Lower leg skin (tissue), 4 donors: ENCODE results near the gene PLCD3. TPM values are rescaled to one million over a fixed set of nuclear protein-coding genes. Genes with fewer than 3 reads are reported as not detected.

ENCODE experiments used
- DNase-seq, 2 donors: peaks; one replicate each; pipeline ENCODE4 v3.0.0-alpha.2; 2019; ENCODE audit warnings: low spot score in 2 of 2
- H3K4me3 ChIP-seq: fragments of 200-600 bp; sonication (generic); 2 replicates; pipeline ENCODE4 v1.5.1; 2017; ENCODE audit warnings: mild to moderate bottlenecking, low read depth; ENCODE audit not compliant: poor library complexity, severe bottlenecking
- POLR2A ChIP-seq, 2 donors: fragments of 450-650 bp; IDR thresholded peaks; one replicate each; pipeline ENCODE4 v1.6.1; 2016 to 2017; ENCODE audit warnings: antibody characterized with exemption in 2 of 2, mild to moderate bottlenecking in 1 of 2, moderate library complexity in 1 of 2
- WGBS, 2 donors: methylation state at CpG; one replicate each; pipeline ENCODE4 v1.1.5; 2018; 5-methylcytosine and 5-hydroxymethylcytosine counted together
- intact Hi-C: fragments of 100-400 bp; cut with DNase I; formaldehyde crosslinking; loops from one replicate; pipeline ENCODE4 v1.15.0; 2023; ENCODE audit warnings: low total_unique reads
- total RNA-seq, 4 donors: library from RNA; depleted of rRNA; stranded (reverse); fragments of >200 nt; gene quantifications; one replicate each; pipeline ENCODE4 v1.1.0, GENCODE V29; 2016
- TF ChIP-seq, protein P1 (sequence below), 3 donors: fragments of 450-650 bp; IDR thresholded peaks; one replicate each; pipeline ENCODE4 v1.5.1; 2016; ENCODE audit warnings: antibody characterized with exemption in 3 of 3, mild to moderate bottlenecking in 3 of 3, moderate library complexity in 2 of 3

PLCD3 gene
- total RNA-seq, 4 donors from 2014 or later = 65.7 to 180 (median 105) TPM

DNA sequence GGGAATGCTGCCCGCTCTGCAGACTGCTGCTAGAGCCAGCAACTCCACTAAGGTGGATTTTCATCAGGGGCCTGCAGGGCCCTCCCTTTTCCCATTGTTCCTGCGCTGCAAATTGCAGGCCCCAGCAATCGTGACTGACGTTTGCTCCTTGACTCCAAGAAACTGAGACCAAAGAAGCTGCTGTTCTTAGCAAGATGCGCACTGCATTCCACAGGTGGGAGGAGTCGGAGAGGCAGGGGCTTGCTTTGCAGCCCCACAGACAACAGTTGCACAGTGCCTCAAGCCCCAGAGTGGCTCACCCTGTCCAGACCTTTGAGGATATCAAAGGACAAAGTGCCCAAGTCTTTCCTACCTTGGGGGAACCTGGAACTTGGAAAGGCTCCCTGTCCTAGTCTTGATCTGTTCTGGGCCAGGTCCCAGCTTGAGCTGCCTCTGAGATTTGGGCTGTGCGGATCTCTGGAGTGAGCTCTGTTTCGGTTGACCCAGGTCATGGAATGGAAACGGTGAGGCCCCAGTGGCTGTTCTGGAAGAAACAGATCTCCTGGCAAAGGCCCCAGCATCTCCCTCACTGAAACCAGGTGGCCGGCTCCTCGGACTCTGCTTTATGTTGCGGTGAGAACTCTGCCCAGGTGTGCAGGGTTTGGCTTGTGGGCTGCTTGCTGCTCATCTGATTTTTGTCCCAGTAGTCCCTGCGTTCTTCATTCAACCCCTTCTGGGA lies 24.9 kb downstream of the PLCD3 start:
- 73 to 79% methylated on average over 12 to 13 of the region's 13 CpGs for WGBS, 2 donors
- H3K4me3 ChIP-seq = no peak overlapping the region
- TF ChIP-seq POLR2A (IDR thresholded peaks at IDR 0.05) = no peak
- TF ChIP-seq, protein P1, sequence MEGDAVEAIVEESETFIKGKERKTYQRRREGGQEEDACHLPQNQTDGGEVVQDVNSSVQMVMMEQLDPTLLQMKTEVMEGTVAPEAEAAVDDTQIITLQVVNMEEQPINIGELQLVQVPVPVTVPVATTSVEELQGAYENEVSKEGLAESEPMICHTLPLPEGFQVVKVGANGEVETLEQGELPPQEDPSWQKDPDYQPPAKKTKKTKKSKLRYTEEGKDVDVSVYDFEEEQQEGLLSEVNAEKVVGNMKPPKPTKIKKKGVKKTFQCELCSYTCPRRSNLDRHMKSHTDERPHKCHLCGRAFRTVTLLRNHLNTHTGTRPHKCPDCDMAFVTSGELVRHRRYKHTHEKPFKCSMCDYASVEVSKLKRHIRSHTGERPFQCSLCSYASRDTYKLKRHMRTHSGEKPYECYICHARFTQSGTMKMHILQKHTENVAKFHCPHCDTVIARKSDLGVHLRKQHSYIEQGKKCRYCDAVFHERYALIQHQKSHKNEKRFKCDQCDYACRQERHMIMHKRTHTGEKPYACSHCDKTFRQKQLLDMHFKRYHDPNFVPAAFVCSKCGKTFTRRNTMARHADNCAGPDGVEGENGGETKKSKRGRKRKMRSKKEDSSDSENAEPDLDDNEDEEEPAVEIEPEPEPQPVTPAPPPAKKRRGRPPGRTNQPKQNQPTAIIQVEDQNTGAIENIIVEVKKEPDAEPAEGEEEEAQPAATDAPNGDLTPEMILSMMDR (IDR thresholded peaks at IDR 0.05) = no peak
- DNase-seq = no peak
- intact Hi-C loops = loop anchor here (10.0 kb wide), 1 partner anchor 193 kb away; the partner anchor contains the start of gene GFAP

DNA sequence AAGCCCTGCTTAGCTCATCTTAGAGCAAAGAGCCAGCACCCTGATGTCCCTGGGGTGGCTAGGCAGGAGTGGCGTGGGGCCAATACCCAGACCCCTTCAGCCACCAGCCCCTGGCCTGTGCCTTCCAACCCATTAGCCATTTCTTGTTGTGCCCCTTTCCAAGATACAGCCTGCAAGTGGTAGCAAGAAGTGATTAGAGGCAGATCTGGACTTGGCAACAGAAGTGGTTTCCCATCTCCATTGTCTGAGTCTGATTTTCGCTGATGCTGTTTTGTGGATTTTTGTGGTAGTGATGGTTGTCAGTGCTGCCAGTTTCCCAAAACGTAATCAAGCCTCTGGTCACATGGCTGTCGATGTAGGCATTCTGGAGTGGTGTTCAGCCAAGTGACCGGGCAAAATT lies 25.7 kb downstream of the PLCD3 start:
- H3K4me3 ChIP-seq = no peak overlapping the region
- intact Hi-C loops = loop anchor here (10.0 kb wide), 1 partner anchor 192 kb away; the partner anchor contains the start of gene GFAP
- WGBS, 2 donors = 71 to 73% methylated on average over 5 of the region's 5 CpGs
- TF ChIP-seq POLR2A (IDR thresholded peaks at IDR 0.05) = no peak
- TF ChIP-seq, protein P1 (IDR thresholded peaks at IDR 0.05) = no peak
- DNase-seq = no peak

DNA sequence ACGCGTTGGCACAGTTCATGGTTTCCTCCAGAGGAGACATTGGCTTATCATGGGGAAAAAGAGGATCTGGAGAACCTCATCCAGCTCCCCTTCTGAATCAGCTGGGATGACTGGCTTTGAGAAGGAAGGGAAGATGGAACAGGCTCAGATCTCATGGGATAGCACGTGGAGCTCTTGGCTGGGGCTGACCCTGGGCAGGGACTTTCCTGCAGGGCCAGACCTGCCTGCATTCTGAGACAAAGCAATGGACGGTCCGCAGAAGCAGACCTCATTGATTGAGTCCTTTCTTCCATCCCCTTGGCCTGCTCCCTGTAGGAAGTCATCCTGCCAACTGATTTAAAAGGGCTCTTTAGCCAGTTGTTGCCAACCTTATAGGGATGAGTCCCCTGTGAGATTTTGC lies 26.2 kb downstream of the PLCD3 start:
- WGBS, 2 donors = 73 to 87% methylated on average over 5 of the region's 5 CpGs
- no peak overlapping the region for H3K4me3 ChIP-seq
- intact Hi-C loops = loop anchor here (10.0 kb wide), 1 partner anchor 191 kb away; the partner anchor contains the start of gene GFAP
- no peak for DNase-seq
- TF ChIP-seq, protein P1 (IDR thresholded peaks at IDR 0.05) = no peak
- no peak for TF ChIP-seq POLR2A (IDR thresholded peaks at IDR 0.05)

DNA sequence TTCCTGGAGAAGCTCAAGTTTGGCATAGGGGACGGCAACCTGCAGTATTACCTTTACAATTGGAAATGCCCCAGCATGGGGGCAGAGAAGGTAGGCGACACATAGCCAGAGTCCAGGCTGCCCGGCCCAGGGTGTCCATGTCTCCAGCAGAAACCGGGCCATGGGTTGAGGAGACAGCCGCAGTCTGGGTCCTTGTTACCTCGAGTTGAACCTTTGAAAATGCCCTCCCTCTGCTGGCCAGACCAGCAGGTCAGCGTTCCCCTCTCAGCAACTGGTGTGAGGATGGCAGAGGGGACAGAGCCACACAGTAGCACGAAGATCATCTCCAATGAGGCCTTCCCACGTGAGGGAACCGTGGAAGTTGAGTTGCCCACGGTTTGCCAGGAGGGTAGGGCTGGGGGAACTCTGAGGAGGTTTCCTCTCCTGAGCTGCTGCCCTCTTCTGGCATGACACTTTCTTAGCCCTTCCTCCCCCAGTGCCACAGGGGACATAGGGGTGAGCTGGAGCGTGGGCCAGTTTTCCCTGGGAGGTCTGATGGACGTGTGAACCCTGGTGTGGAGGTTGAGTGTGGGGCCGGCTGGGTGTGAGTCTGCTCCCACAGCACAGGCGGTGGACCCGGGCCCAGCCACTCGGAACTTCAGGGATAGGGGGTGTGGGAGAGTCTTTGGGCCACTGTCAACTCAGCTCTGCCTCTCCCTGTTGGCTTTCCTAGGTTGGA lies 27.2 kb downstream of the PLCD3 start:
- intact Hi-C loops = loop anchor here (10.0 kb wide), 1 partner anchor 190 kb away; the partner anchor contains the start of gene GFAP
- no peak for DNase-seq
- 78 to 86% methylated on average over 14 to 17 of the region's 17 CpGs for WGBS, 2 donors
- TF ChIP-seq, protein P1 (IDR thresholded peaks at IDR 0.05) = no peak
- TF ChIP-seq POLR2A (IDR thresholded peaks at IDR 0.05) = no peak
- no peak overlapping the region for H3K4me3 ChIP-seq

DNA sequence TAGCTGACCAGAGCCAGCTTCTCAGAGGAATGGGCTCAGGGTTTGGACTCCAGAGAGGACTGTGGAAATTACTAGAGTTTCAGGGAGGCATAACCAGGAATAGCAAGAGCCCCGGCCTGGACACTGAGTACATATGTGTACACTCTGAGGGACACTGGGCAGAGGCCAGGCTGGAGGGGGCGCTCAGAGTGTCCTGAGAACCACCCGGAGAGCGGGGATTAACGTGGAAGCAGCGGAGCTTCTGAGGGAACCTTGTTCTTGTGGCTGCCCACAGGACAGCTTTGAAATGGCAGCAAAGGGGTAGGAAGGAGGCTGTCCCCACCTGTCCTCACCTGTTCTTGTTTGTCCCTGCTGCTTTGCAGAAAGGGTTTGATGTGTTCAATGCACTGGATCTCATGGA lies 27.8 kb downstream of the PLCD3 start:
- DNase-seq = no peak
- 96 to 97% methylated on average over 6 of the region's 6 CpGs for WGBS, 2 donors
- no peak overlapping the region for H3K4me3 ChIP-seq
- TF ChIP-seq, protein P1 (IDR thresholded peaks at IDR 0.05) = no peak
- no peak for TF ChIP-seq POLR2A (IDR thresholded peaks at IDR 0.05)
- intact Hi-C loops = loop anchor here (10.0 kb wide), 1 partner anchor 190 kb away; the partner anchor contains the start of gene GFAP
